Cortex of kidney (tissue), 1 donor: Measurements from ENCODE around the gene CCDC117.
A peak's percentile ranks its signal among the peaks of the same experiment; 100 is the strongest.
"Not testable (repeated sequence)": the region's sequence is repeated elsewhere in the genome, so short reads cannot be mapped to it uniquely, and the experiment has no call there.

Experiments
- DNase-seq: peaks from one replicate; lab custom pipeline; 2025; lab: John Stamatoyannopoulos, UW

The CCDC117 gene

GRCh38 chr22:28772633-28773460, at the start of gene CCDC117:
TSS of gene CCDC117 (plus strand) at chr22:28772695. CDS start at chr22:28772850, 155 bp downstream.
- DNase-seq = peak; percentile 27

- no peak for DNase-seq
Measured at GRCh38 chr22:28728002-28728401, 44.5 kb upstream of the CCDC117 start.

- DNase-seq = no peak
Measured at GRCh38 chr22:28728621-28729313, 43.7 kb upstream of the CCDC117 start.

DNA sequence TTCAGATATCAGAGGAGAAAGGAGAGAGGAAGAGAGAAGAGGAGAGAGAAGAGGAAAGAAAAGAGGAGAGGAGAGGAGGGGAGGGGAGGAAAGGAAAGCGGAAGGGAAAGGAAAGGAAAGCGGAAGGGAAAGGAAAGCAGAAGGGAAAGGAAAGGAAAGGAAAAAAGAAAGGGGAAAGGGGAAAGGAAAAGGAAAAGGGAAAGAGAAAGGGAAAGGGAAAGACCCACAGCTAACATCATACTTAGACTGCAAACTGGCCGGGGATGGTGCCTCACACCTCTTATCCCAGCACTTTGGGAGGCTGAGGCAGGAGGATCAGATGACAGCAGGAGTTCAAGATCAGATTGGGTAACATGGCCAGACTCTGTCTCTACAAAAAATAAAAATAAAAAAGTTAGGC, 42.3 kb upstream of the CCDC117 start:
- no peak for DNase-seq

DNA sequence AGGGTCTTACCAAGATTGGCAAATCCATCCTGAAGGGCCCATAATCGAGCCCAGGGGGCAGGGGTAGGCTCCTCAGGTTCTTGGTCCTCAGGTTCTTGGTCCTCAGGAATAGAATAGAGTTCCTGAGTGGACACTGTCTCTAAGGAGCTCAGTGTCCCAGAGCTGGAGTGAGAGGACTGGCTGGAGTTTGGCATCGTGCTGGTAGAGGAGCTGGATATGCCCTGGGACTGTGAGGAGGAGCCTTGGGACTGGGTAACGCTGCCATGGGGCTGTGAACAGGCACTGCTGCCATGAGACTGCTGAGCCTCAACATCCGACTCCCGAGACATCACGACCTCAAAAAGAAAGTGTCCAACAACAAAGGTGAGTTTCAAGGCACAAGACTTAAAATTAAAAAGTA, 38.1 kb upstream of the CCDC117 start:
- DNase-seq = no peak

DNA sequence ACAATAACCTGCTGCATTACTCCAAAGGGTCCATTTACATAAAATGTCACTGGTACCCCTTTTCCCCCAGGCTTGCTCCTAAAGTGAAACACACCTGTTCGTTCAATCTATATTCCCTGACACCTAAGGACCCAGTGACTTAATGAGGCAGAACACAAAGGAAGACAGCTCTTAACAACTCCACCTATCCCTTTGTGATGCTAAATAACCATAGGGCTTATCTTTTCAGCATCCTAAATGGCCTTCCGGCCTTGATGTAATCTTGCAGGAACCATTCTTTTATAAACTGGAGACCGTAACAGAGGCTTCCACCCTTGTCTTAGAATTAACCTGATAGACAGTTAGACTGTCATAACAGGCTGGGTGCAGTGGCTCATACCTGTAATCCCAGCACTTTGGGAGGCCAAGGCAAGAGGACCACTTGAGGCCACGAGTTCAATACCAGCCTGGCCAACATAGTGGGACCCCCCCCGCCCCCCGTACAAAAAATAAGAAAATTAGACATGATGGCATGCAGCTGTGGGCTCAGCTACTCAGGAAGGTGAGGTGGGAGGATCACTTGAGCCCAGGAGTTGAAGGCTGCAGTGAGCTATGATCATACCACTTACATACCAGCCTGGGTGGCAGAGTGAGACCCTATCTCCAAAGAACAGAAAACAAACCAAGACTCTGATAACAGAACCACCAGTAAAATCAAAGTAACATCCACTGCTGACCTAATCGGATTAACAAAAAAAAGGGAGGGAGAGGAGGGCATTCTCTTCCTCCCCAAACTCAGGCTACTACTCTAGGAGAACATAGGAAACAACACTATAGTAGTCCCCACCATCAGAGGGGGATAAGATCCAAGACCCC, 36.0 kb upstream of the CCDC117 start:
- no peak for DNase-seq

DNA sequence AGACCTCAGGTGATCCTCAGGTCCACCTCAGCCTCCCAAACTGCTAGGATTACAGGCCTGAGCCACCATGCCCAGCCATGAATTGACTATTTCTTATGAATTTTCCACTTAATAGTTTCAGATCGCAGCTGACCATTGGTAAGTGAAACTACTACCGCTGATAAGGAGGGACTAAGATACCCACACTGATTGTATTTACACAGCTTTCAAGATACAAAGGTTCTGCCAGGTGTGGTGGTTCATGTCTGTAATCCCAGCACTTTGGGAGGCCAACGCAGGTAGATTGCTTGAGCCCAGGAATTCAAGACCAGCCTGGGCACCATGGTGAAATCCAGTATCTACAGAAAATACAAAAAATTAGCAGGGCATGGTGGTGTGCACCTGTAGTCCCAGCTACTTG, 34.8 kb upstream of the CCDC117 start:
- DNase-seq = no peak

DNA sequence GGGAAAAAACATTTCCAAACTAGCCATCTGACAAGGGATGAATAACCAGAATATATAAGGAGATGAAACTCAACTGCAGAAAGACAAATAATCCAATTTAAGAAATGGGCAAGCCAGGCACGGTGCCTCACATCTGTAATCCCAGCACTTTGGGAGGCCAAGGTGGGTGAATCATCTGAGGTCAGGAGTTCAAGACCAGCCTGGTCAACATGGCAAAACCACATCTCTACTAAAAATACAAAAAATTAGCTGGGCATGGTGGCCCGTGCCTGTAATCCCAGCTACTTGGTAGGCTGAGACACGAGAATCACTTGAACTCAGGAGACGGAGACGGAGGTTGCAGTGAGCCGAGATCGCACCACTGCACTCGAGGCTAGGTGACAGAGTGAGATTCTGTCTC, 33.6 kb upstream of the CCDC117 start:
- not testable (repeated sequence) for DNase-seq

DNA sequence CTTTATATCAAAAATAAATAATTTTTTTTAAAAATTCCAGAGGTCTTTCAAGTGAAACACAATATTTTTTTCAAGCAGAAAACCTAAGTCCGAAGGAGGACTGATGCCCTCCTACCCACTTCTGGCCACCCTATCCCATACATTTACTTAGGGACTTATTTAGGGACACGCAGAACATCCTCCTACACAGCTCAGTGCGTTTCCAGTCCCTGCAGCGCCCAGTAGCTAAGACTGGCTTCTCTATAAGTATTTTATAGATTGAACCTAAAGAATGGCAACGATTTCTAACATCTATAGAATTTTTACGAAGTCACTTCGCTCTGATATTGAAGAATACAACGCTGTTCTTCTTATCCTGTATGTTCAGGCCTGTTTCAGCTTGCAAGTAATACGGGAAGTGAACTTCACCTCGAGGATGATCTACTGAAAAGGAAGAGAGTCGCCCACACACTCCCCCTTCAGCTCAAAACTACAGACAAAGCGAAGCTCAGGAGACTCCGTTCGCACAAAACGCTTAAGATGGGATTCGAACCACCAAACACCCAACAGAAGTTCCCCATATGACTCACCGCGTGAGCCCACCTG, 31.2 kb upstream of the CCDC117 start:
- DNase-seq = no peak

GRCh38 chr22:28741785-28742561, 30.5 kb upstream of the CCDC117 start, which contains the start of the genes CHEK2 and HSCB:
TSS of gene CHEK2 (minus strand) at chr22:28741820. CDS start at chr22:28734721, 7,099 bp downstream.
TSS of gene HSCB (plus strand) at chr22:28742039. CDS start at chr22:28742096, 57 bp downstream.
- peak; percentile 25 for DNase-seq

DNA sequence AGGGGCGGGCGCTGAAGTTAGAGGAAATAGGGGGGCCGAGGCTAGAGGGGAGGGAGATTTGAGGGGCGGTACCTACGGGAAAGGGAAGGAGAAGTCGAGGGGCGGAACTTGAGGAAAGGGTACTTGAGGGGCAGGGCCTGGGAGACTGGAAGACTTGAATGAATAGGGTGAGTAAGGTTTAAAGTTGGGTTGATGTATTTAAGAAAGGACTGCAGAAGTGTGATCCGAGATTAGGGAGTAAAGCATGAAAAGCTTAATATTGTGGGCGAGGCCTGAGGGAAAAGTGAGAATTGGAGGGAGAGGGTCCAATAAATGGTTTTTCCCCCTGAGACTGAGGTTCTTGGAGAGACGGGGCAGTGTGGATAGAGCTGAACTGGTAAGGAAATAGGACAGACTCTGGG, 29.9 kb upstream of the CCDC117 start:
- DNase-seq = no peak

DNA sequence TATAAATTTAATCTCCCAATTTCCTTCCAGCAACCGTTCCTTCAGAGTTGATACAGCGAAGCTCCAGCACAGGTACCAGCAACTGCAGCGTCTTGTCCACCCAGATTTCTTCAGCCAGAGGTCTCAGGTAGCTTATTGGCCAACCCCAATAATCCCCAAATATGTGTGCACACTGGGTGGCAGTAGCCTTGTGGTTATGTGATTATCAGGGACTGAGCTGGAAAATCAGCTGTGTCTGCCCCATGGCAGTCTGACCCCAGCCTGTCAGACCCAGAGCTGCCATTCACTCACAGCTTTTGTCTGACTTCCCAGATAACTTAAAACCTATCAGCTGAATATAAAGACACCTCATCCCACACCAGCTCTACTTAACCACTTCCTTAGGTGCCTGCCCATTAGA, 28.6 kb upstream of the CCDC117 start:
- no peak for DNase-seq

GRCh38 chr22:28750471-28750881, 22.0 kb upstream of the CCDC117 start:
- no peak for DNase-seq

- not testable (repeated sequence) for DNase-seq
Measured at GRCh38 chr22:28754512-28754911, 18.0 kb upstream of the CCDC117 start.

- no peak for DNase-seq
Measured at GRCh38 chr22:28759861-28760560, 12.5 kb upstream of the CCDC117 start.

DNA sequence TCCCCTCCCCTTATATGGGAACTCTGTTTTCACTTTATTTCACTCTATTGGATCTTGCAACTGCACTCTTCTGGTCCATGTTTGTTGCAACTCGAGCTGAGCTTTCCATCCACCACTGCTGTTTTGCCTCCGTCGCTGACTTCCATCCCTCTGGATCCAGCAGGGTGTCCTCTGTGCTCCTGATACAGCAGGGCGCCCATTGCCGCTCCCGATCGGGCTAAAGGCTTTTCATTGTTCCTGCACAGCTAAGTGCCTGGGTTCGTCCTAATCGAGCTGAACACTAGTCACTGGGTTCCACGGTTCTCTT, 11.1 kb upstream of the CCDC117 start:
- DNase-seq = no peak

GRCh38 chr22:28762000-28762399, 10.5 kb upstream of the CCDC117 start:
- DNase-seq = not testable (repeated sequence)

GRCh38 chr22:28766628-28767027, 5.9 kb upstream of the CCDC117 start:
- DNase-seq = no peak

DNA sequence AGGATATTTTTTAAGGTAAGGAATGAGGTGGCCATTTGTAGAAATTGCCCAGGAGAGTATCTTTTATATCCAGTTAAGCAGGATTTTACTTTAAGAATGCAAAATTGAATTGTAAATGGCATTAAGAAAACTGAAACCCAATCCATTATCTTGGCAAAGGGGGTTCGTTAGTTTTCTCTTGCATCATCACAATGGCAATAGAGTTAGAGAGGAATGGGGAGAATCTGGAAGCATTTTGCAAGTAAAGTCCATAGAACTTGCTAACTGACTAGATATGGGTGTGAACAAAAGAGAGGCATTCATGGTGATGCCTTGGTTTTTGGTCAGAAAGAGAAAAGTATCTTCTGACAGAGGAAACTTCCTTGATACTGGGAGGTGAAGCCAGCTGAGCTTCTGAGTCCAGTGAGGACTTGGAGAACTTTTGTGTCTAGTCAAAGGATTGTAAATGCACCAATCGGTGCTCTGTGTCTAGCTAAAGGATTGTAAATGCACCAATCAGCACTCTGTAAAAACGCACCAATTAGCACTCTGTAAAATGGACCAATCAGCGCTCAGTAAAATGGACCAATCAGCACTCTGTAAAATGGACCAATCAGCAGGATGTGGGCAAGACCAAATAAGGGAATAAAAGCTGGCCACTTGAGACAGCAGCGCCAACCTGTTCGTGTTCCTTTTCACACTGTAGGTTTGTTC, 3.6 kb upstream of the CCDC117 start:
- DNase-seq = no peak
